ENCODE results near the gene COPRS.

- TF ChIP-seq, protein P1, sequence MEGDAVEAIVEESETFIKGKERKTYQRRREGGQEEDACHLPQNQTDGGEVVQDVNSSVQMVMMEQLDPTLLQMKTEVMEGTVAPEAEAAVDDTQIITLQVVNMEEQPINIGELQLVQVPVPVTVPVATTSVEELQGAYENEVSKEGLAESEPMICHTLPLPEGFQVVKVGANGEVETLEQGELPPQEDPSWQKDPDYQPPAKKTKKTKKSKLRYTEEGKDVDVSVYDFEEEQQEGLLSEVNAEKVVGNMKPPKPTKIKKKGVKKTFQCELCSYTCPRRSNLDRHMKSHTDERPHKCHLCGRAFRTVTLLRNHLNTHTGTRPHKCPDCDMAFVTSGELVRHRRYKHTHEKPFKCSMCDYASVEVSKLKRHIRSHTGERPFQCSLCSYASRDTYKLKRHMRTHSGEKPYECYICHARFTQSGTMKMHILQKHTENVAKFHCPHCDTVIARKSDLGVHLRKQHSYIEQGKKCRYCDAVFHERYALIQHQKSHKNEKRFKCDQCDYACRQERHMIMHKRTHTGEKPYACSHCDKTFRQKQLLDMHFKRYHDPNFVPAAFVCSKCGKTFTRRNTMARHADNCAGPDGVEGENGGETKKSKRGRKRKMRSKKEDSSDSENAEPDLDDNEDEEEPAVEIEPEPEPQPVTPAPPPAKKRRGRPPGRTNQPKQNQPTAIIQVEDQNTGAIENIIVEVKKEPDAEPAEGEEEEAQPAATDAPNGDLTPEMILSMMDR (IDR thresholded peaks at IDR 0.05), result no peak
- no peak for TF ChIP-seq POLR2A (IDR thresholded peaks at IDR 0.05)
Observed at GRCh38 chr17:31888124-31888523, 29.1 kb upstream of the COPRS start.
